Stimulated activated CD4-positive, alpha-beta T cell treated with anti-CD3 and anti-CD28 coated beads, Interleukin-1b, Interleukin-23, amount 100 ng/mL, for 1 hour (primary cell): ENCODE data around the gene MANF.
A peak's percentile ranks its signal among the peaks of the same experiment; 100 is the strongest.

Experiments
- DNase-seq, 2 donors: peaks; one replicate each; pipeline ENCODE4 v3.0.0-alpha.2; 2020; ENCODE audit warnings: low read depth in 2 of 2

Gene MANF

DNA sequence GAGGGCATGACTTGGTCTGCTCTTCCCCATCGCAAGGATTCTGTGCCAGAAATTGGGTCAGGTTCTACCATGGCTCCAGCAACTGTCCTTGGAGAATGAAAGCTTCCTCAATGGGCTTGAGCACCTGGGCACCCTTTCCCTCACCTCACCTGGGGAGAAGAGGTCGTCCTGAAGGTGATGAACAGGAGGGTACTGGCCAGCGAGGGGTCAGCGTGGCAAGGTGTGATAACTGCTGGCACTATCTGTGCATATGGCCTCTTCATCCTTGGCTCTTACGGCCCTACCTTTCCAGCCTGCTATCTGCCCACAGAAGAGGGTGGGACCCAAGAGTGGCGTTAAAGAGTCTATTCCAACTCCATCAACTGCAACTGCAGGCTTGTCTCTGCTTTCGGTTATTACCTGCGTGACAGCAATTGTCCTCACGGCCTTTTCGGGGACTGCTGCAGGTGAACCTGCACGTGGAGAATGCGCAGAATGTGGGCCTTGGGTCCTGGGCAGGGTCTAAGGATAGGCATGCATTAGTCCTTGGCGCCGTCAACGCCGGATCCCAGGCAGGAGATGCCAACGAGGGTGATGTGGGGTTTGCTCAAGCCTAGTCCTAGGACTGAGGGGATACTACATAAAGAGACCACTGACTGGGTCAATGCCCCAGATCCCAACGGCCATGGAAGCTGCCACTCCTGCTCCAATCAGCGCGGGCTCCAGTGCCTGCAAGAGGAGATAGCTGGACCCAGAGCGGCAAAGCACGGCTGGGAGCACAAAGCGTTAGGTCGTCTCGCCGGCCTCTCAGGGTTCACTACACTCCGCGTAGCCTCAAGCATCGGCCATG is 5.4 kb downstream of the MANF start:
- no peak for DNase-seq

DNA sequence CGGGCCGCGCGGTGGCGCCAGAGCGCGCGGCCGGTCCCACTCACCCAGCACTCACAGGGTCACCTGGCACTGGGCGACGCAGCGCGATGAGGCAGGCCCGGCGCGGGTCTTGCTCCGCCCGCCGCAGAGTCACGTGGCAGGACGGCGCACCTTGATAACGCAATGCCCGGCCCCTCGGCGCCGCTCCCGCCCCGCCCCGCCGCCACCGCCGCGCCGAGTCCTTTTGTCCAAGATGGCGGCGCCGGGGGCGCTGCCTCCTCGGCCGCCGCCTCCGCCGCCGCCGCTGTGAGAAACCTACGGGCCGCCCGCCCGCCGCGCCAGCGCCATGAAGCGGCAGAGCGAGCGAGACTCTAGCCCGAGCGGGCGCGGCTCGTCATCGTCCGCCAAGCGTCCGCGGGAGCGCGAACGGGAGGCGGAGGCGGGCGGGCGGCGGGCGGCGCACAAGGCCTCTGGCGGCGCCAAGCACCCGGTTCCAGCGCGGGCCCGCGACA is 6.0 kb downstream of the MANF start, which contains the start of gene RBM15B:
Gene RBM15B, plus strand, starts transcription at position 211 of the 491 bp plus-strand sequence. Its CDS starts 115 bp downstream, at position 326.
- peak; percentile 93 to 94 for DNase-seq

DNA sequence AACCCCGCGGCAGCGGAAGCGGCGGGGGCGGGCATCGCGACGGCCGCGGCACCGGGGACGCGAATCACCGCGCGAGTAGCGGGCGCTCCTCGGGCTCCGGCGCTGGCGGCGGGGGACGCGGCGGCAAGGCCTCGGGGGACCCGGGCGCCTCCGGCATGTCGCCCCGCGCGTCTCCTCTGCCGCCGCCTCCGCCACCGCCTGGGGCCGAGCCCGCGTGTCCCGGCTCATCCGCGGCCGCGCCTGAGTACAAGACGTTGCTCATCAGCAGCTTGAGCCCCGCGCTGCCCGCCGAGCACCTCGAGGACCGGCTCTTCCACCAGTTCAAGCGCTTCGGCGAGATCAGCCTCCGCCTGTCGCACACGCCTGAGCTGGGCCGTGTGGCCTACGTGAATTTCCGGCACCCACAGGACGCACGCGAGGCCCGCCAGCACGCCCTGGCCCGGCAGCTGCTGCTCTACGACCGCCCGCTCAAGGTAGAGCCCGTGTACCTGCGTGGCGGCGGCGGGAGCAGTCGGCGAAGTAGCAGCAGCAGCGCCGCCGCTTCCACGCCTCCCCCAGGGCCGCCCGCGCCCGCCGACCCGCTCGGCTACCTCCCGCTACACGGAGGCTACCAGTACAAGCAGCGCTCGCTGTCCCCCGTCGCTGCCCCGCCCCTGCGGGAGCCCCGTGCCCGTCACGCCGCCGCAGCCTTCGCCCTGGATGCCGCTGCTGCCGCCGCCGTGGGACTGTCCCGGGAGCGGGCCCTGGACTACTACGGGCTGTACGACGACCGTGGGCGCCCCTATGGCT is 6.7 kb downstream of the MANF start:
- no peak for DNase-seq

DNA sequence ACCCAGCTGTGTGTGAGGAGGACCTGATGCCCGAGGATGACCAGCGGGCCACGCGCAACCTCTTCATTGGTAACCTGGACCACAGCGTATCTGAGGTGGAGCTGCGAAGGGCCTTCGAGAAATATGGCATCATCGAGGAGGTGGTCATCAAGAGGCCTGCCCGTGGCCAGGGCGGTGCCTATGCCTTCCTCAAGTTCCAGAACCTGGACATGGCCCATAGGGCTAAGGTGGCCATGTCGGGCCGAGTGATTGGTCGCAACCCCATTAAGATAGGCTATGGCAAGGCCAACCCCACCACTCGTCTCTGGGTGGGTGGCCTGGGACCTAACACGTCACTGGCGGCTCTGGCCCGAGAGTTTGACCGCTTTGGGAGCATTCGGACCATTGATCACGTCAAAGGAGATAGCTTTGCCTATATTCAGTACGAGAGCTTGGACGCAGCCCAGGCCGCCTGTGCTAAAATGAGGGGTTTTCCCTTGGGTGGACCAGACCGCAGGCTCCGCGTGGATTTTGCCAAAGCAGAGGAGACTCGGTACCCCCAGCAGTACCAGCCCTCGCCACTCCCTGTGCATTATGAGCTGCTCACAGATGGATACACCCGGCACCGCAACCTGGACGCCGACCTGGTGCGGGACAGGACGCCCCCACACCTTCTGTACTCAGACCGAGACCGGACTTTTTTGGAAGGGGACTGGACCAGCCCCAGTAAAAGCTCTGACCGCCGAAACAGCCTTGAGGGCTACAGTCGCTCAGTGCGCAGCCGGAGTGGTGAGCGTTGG is 7.5 kb downstream of the MANF start:
- DNase-seq: no peak

DNA sequence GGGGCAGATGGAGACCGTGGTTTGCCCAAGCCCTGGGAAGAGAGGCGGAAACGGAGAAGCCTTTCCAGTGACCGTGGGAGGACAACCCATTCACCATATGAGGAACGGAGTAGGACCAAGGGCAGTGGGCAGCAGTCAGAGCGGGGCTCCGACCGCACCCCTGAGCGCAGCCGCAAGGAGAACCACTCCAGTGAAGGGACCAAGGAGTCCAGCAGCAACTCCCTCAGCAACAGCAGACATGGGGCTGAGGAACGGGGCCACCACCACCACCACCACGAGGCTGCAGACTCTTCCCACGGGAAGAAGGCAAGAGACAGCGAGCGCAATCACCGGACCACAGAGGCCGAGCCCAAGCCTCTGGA is 8.0 kb downstream of the MANF start:
- no peak for DNase-seq

DNA sequence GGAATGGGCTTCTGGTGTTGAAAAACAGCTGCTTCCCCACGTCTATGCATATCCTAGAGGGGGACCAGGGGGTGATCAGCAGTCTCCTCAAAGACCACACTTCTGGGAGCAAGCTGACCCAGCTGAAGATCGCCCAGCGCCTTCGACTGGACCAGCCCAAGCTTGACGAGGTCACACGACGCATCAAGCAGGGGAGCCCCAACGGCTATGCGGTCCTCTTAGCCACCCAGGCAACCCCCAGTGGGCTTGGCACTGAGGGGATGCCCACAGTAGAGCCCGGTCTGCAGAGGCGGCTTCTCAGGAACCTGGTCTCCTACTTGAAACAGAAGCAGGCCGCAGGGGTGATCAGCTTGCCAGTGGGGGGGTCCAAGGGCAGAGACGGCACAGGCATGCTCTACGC is 8.5 kb downstream of the MANF start:
- DNase-seq: no peak

DNA sequence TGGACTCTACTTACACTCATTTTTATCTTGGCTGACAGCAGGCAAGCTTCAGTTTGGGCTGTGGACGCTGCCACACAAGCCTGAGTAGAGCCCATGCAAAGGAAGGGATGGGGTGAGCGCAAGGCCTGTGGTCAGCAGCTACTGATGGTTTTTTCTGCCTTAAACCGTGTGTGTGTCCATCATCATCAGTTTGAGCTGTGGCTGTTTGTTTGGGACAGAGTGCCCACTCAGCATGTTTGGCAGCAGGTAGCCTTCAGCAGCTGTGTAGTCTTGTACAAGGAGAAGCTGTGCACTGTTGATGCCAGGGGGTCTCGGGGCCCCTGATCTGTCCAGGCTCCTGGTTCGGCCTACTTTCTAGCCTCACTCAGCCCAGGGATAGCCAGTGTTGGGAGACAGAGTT is 9.4 kb downstream of the MANF start:
- DNase-seq: no peak

DNA sequence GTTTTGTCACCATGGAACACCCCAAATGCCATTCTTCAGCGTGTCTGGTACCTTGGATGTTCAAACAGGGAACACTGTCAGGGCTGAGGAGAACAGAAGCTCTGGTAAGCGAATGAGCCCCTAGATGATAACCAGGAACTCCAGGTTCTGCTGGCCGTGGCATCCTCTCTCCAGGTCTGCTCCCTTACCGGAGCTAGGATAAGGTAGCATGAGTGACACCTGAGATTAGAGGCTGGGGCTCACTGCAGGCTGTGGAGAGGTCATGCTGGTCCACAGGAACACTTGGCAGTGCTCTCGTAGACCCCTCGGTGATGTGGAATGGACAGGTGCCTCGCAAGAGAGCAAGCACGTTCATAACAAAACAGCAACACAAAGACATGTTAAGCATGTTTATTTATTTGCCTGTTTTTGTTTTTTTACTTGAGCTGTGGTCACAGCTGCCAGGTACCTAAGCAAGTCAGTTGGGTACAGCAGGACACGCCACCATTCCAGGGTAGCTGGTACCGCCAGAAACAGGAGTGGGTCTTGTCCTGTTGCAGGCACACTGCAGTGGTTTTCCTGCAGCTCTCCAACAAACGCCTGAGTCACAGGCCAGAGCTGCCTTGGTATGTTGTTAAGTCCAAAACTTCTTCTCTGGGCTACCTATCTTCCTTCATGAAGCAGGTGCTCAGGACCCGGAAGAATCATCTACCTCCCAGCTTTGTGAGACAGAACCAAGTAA is 10.6 kb downstream of the MANF start:
- no peak for DNase-seq

DNA sequence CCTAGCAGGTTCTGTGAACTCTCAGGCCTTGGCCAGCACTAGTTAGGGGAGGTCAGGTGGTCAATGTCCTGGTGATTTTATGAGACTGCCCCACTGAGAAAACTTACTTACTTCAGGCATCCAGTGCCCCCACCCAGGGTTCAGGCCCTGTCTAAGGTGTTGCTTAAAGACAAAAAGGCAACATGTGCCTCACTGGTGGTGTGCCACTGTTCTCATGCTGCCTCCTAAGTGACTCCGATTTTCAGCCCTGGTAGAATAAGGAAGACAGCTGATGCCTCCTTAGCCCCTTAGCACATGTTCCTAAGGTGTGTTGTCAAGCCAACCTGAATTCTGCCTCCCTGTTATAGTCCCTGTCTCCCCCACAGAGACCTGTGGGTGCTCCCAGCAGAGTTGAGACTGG is 11.3 kb downstream of the MANF start:
- DNase-seq: no peak

DNA sequence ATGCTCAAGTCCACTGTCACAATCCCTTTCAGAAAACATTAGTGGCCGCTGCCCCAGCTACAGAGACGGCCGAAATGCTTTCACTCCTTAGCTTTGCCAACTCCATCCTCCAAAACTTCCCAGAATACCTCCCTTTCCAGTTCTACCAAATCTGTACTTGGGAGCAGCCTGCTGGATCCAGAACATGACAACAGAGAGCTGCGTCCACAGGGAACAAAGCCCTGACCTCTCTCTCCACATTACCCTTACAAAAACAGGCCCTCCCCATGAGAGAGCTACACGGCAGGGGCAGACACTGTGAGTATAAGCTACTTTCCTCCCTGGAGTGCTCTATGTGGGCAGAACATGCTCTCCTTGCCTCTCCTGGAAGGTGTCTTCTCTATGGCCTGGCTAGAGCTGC is 12.3 kb downstream of the MANF start:
- DNase-seq: no peak

DNA sequence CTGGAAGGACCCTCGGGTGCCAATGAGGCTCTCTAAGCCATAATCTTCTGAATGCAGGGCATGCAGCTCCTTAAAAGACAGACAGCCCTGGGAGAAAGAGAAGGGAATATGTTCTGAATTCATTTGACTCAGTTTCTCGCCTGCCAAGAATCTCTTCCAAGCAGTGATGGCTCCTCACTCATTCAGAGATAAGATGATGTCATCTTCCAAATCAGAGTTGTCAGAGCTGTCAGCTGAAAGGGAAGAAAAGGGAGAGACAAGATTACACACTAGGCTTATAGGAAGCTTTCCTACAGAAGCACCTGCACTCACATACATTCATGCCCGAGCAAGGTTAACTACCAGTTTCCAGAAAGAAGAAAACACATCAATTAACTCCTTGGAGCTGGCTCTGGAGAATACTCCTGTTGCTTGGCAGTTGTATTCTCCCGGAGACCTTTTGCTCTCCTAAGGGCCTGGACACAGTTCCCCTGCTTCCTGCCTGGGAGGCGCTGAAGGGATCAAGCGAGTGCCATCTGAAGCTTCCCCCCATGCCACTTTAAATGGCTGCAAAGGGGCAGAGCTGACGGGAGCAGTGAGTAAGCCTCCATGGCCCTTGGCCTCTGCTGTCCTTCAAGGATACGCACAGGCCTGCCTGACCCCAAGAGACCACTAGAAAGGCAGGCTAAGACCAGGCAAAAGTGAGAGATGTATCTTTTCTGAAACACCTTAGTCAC is 13.7 kb downstream of the MANF start:
- no peak for DNase-seq

DNA sequence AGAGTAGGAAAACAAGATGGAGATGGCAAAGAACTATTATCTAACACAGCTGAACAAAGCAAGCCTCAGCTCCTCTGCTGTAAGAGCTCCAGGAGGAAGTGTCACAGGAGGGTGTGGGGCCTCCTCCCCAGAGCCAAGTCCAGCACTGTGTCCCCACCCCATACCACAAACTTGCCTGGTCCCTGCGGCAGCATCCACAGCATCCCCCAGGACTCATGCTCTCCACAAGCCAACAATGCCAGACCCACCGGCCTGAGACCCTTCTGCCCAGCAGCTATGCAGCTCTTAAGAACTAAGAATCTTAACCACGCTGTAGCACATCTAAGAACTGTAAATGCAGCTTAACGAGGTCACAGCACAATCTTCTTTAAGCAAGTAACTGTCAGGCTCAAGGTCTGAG is 15.1 kb downstream of the MANF start:
- no peak for DNase-seq

DNA sequence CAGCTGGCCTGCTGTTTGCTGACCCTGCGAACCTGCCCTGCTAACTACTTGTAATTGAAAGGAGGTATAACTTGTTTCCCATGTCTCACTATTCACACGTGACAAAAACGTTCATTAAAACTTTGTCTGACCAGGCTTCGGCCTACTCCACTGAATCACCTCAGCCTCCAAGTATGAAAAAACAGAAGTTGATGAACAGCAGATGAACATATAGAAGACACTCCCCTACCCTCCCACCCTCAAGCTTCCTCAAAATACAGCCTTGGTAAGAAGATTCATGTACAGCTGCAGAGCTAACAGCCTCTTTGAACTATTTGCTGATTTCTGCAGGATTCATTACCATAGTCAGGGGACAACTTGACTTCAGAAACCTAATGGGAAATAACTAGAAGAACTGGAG is 16.6 kb downstream of the MANF start:
- DNase-seq: no peak

DNA sequence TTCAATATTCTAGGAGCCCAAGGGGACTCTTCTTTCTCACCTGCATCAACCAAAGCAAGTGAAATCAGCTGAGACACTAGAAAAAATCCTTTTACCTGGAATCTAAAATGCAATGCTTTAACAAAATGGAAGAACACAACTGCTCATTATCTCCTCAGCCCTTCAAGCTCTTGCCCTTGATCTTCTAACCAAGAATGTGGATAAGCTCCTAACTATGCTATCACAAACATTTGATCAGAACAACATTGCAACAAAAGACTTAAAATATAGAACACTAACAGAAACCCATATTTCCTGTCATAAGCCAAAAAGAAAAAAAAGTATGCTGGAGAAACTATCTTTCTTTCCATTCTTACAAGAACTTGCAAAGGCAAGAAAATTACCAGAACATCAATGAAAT is 18.6 kb downstream of the MANF start:
- no peak for DNase-seq

DNA sequence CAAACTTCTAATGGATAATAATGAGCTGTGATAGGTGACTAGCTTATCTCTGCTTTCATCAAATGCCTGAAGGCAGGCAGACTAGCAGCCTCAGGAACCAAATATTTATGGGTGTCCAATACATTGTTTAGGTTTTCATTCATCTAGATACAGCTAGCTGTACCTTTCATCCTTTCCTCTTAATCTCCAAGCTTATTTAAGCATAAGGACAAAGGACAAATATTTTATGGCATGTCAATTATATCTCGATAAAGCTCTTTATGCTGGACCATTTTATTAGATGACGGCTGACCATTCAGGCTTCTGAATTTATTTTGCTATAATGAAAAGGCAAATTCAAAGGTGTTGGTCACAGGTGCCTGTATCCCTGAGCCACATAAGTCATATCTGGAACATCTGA is 22.9 kb downstream of the MANF start:
- no peak for DNase-seq

DNA sequence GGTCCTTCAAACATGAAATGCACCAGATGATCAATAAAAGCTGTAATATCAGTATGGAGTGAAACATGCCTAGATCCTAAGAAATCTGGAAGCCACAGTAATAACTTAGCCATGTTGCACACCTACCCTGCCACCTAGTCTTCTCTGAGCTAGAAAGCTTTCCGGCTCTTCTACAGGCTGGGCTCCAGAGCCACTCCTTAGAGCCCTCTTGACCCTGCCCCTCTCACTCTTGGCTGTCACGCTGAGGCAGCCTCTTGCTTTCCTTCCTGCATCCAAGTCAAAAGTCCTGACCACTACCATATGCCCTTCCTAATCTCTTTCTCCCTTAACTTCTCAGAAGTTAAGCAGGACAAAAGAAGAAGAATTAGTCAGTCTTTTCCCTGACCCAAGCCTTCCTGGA is 23.7 kb downstream of the MANF start:
- no peak for DNase-seq

DNA sequence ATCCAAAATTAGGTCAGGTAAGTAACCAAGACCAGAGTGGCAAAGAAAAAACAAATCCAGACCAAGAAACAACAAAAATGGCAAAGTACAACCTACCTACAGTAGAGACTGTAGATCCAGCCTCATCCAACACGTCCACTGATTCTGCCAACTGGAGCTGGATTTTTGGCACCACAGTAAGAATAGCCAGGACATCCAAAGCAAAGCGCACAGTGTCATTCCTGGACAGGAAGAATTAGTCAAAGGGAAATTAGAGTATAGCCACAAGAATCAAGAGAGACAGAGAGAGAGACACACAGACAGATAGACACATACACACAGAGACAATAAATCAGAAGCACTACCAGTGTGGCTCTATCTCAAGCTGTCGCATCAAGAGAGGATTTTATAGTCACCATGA is 37.1 kb downstream of the MANF start:
- no peak for DNase-seq

DNA sequence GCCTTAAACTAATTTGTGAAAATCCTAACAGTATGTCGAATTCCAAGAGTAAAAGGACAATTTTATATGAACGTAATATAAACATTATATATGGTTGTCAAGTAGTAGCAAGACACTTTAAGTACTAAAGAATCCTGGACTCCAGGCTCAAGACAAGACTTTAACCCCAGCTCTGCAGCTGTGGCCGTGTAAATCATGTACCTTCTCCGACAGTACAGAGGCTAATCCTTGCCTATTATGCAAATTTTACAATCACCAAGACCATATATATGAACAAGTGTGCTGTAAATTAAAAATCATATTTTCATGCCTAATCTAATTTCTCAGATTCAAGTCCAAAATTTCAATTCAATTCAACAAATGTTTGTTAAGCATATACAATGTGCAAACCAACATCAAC is 41.8 kb downstream of the MANF start:
- no peak for DNase-seq

DNA sequence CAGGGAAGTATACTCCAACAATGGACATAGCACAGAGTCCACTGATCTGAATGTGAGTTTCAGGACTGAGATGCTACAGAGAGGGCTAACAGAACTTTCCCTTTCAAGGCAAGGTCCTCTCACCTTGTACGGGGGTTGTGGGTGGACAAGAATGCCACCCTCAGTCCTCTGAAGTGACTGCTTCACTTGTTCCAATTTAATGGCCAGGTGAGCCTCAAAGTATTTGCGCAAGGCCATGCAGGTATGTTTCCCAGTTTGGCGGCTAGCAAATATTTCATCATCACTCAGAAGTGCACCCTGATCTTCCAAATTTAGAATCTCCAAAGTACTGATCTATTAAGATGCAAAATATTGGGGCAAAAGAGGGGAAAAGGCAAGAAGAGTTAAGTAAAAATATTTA is 44.0 kb downstream of the MANF start:
- no peak for DNase-seq

DNA sequence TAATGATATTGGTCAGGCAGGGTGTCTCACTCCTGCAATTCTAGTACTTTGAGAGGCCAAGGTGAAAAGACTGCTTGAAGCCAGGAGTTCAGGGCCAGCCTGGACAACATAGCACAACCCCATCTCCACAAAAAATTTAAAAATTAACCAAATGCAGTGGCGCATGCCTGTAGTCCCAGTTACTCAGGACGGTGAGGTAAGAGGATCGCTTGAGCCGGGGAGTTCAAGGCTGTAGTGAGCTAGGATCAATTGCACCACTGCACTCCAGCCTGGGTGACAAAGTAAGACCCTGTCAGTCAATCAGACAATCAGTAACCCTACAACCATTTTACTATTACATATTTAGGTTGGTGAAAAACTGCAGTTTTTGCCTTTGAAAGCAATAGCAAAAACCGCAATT is 49.0 kb downstream of the MANF start:
- no peak for DNase-seq

DNA sequence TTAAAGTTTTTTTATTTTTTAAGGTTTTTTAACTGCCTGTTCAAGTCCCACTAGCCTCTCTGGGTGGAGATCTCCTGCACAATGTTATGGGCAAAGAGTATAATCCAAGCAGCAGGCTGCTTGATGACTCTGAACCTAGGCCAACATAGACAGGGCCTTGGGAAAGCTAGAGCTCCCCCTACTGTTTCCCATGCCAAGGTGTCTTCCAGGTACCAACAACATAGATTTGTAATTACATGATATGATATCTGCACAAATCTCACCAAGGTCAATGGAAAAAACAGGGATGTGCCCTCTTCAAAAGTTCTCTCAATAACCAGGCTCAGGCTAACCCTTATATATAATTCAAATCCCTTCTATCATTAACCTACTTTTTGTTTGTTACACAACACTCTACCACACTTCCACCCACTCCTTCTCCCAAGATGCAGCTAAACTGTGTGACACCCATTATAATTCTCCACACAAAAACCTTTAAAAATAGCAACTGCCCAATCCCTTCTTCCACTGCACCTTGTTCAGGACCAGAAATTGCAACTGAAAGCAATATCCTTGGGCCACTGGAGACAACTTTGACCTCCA is 49.7 kb downstream of the MANF start:
- DNase-seq: peak in 1 of 2 donors; percentile 7
